ENCODE results near the gene RNH1. TPM values are rescaled to one million over a fixed set of nuclear protein-coding genes. Genes with fewer than 3 reads are reported as not detected.

The RNH1 gene
- total and polyA plus RNA-seq, 10 of the 15 experiments (the other 5 are each of a cell fraction or from before 2014, with no cell fraction given) = 2.3 to 162 (median 72.1) TPM

- TF ChIP-seq MLLT1 (IDR thresholded peaks at IDR 0.05) (no peak), ZBTB11 (CRISPR knock-in tag; IDR thresholded peaks at IDR 0.05) (no peak), IRF4 (IDR thresholded peaks at IDR 0.05; ENCODE audit: low read depth, low read length) (no peak), MEF2B (IDR thresholded peaks at IDR 0.05; ENCODE audit: partially characterized antibody, poor library complexity, severe bottlenecking) (no peak), PAX5 (IDR thresholded peaks at IDR 0.05; ENCODE audit: borderline replicate concordance, low read depth, low read length) (no peak; the same call in 1 of the 2 replicates), NFXL1 (IDR thresholded peaks at IDR 0.05; ENCODE audit: borderline replicate concordance) (no peak), CBX3 (IDR thresholded peaks at IDR 0.05; ENCODE audit: borderline replicate concordance, low read depth) (no peak), CREB1 (IDR thresholded peaks at IDR 0.05; ENCODE audit: low read depth) (no peak), EP300 (IDR thresholded peaks at IDR 0.05; ENCODE audit: borderline replicate concordance in 1 of 2, control insufficient read depth in 1 of 2, low read depth in 2 of 2, low read length in 2 of 2) (no peak), SMARCA5 (IDR thresholded peaks at IDR 0.05) (peak; percentile 98), POLR2AphosphoS5 (IDR thresholded peaks at IDR 0.05; ENCODE audit: low read length) (no peak; the same call in 1 of the 2 replicates), TCF7 (IDR thresholded peaks at IDR 0.05; ENCODE audit: borderline replicate concordance) (no peak), IKZF1 (conservative IDR thresholded peaks at IDR 0.05) (no peak), ZNF274 (IDR thresholded peaks at IDR 0.05; ENCODE audit: insufficient read depth, insufficient read length) (no peak), ATF2 (IDR thresholded peaks at IDR 0.05; ENCODE audit: low read length) (no peak), SPI1 (IDR thresholded peaks at IDR 0.05; ENCODE audit: borderline replicate concordance, insufficient read depth, low read depth, low read length) (no peak), BHLHE40 (IDR thresholded peaks at IDR 0.05; ENCODE audit: borderline replicate concordance in 1 of 2, low read depth in 2 of 2, low read length in 1 of 2) (0 out of 4 replicates have a peak, but pooled peaks of 1 of the 2 experiments have one; percentile 14), EZH2 (IDR thresholded peaks at IDR 0.05; ENCODE audit: borderline replicate concordance, control insufficient read depth, low read depth, low read length) (no peak), TAF1 (IDR thresholded peaks at IDR 0.05; ENCODE audit: borderline replicate concordance, low read depth, low read length) (0 out of 2 replicates have a peak, but pooled peaks have one; percentile 23), CHD4 (IDR thresholded peaks at IDR 0.05) (no peak)
Measured at GRCh38 chr11:506995-507726, at the start of gene RNH1 (continued).
